Stimulated activated CD4-positive, alpha-beta T cell treated with anti-CD3 and anti-CD28 coated beads, Interleukin-15, amount 100 ng/mL, for 1 hour (primary cell): ENCODE data around the gene LRP1B.
"Not testable (repeated sequence)": the region's sequence is repeated elsewhere in the genome, so short reads cannot be mapped to it uniquely, and the experiment has no call there.

Experiments
- DNase-seq, 2 donors: peaks; one replicate each; pipeline ENCODE4 v3.0.0-alpha.2; 2020; ENCODE audit warnings: low read depth in 1 of 2, low spot score in 1 of 2

The LRP1B gene

GRCh38 chr2:140288213-140288612, 1842.6 kb downstream of the LRP1B start:
- no peak for DNase-seq

- DNase-seq = no peak
These were observed 1844.4 kb downstream of the LRP1B start for GRCh38 chr2:140286377-140286776.

- not testable (repeated sequence) for DNase-seq
These were observed 1853.5 kb downstream of the LRP1B start for GRCh38 chr2:140277344-140277743.

- no peak for DNase-seq
These were observed 1854.2 kb downstream of the LRP1B start for GRCh38 chr2:140276661-140277060.

GRCh38 chr2:140275427-140275826, 1855.4 kb downstream of the LRP1B start:
- no peak for DNase-seq

- DNase-seq = no peak
These were observed 1855.9 kb downstream of the LRP1B start for GRCh38 chr2:140274891-140275290.

GRCh38 chr2:140273958-140274357, 1856.9 kb downstream of the LRP1B start:
- DNase-seq = no peak

GRCh38 chr2:140273408-140273807, 1857.4 kb downstream of the LRP1B start:
- no peak for DNase-seq

GRCh38 chr2:140270224-140270623, 1860.6 kb downstream of the LRP1B start:
- DNase-seq = no peak

- DNase-seq = no peak
These were observed 1861.8 kb downstream of the LRP1B start for GRCh38 chr2:140269000-140269399.

- no peak for DNase-seq
These were observed 1867.9 kb downstream of the LRP1B start for GRCh38 chr2:140262908-140263307.

GRCh38 chr2:140257692-140258300, 1873.0 kb downstream of the LRP1B start:
- no peak for DNase-seq

- no peak for DNase-seq
These were observed 1874.7 kb downstream of the LRP1B start for GRCh38 chr2:140256080-140256479.

- DNase-seq = no peak
These were observed 1881.0 kb downstream of the LRP1B start for GRCh38 chr2:140249821-140250220.

GRCh38 chr2:140248623-140249022, 1882.2 kb downstream of the LRP1B start:
- no peak for DNase-seq

- DNase-seq = no peak
These were observed 1883.2 kb downstream of the LRP1B start for GRCh38 chr2:140247451-140248195.

- no peak for DNase-seq
These were observed 1883.9 kb downstream of the LRP1B start for GRCh38 chr2:140246957-140247356.

GRCh38 chr2:140246058-140246457, 1884.8 kb downstream of the LRP1B start:
- no peak for DNase-seq

GRCh38 chr2:140242889-140243288, 1887.9 kb downstream of the LRP1B start:
- no peak for DNase-seq

- no peak for DNase-seq
These were observed 1896.7 kb downstream of the LRP1B start for GRCh38 chr2:140234116-140234515.

GRCh38 chr2:140210963-140211362, 1919.9 kb downstream of the LRP1B start:
- no peak for DNase-seq

GRCh38 chr2:140205093-140205492, 1925.7 kb downstream of the LRP1B start:
- DNase-seq = no peak

- no peak for DNase-seq
These were observed 1927.5 kb downstream of the LRP1B start for GRCh38 chr2:140203347-140203746.
